GM23338 (cell line): Measurements from ENCODE around the gene HSPA2. TPM values are rescaled to one million over a fixed set of nuclear protein-coding genes. Genes with fewer than 3 reads are reported as not detected.
"Not testable (repeated sequence)": the region's sequence is repeated elsewhere in the genome, so short reads cannot be mapped to it uniquely, and the experiment has no call there.

Experiments
- ATAC-seq: fragments of 200-7000 bp; cut with Tn5 transposase; 3 replicates; pipeline ENCODE4 v1.9.1; 2020
- DNase-seq: peaks from one replicate; pipeline ENCODE4 v3.0.0-alpha.2; 2015; ENCODE audit warnings: low spot score
- H2AFZ ChIP-seq: fragments of 200-600 bp; sonication (generic); 2 replicates; pipeline ENCODE4 v1.8.0; 2016; ENCODE audit warnings: antibody characterized with exemption, mild to moderate bottlenecking, moderate library complexity
- H3F3A ChIP-seq: fragments of 200-600 bp; sonication (generic); replicated peaks from 2 replicates; pipeline ENCODE4 v1.8.0; 2017; ENCODE audit warnings: antibody characterized with exemption, mixed run types, low read depth
- H3K27ac ChIP-seq: fragments of 200-600 bp; sonication (generic); 2 replicates; pipeline ENCODE4 v1.6.1; 2016; ENCODE audit warnings: low read depth
- H3K27me3 ChIP-seq: fragments of 200-600 bp; sonication (generic); 2 replicates; pipeline ENCODE4 v1.8.0; 2016; ENCODE audit warnings: mild to moderate bottlenecking, mixed run types, moderate library complexity; ENCODE audit not compliant: insufficient read depth
- H3K36me3 ChIP-seq: fragments of 200-600 bp; sonication (generic); 2 replicates; pipeline ENCODE4 v1.8.0; 2016; ENCODE audit warnings: mild to moderate bottlenecking; ENCODE audit not compliant: insufficient read depth
- H3K4me1 ChIP-seq: fragments of 200-600 bp; sonication (generic); 2 replicates; pipeline ENCODE4 v1.8.0; 2016; ENCODE audit warnings: mild to moderate bottlenecking, moderate library complexity; ENCODE audit not compliant: insufficient read depth
- H3K4me2 ChIP-seq: fragments of 200-600 bp; sonication (generic); 2 replicates; pipeline ENCODE4 v1.7.1; 2017; ENCODE audit warnings: mixed run types
- H3K4me3 ChIP-seq: fragments of 200-600 bp; sonication (generic); 2 replicates; pipeline ENCODE4 v1.6.1; 2016; ENCODE audit warnings: mixed run types
- H3K79me2 ChIP-seq: fragments of 200-600 bp; sonication (generic); replicated peaks from 2 replicates; pipeline ENCODE4 v1.8.0; 2017; ENCODE audit warnings: mild to moderate bottlenecking; ENCODE audit not compliant: insufficient read depth
- H3K9me2 ChIP-seq: fragments of 200-600 bp; sonication (generic); 2 replicates; pipeline ENCODE4 v1.8.0; 2017; ENCODE audit not compliant: insufficient read depth
- H4K20me1 ChIP-seq: fragments of 200-600 bp; sonication (generic); replicated peaks from 2 replicates; pipeline ENCODE4 v1.8.0; 2017; ENCODE audit warnings: mild to moderate bottlenecking; ENCODE audit not compliant: insufficient read depth
- H3K27ac Mint-ChIP-seq: 2 replicates; pipeline ENCODE4 v1.8.0; 2020; ENCODE audit warnings: inconsistent platforms, mild to moderate bottlenecking, moderate library complexity, mixed read lengths
- H3K27me3 Mint-ChIP-seq: 3 replicates; pipeline ENCODE4 v1.8.0; 2022; ENCODE audit warnings: low read depth, mild to moderate bottlenecking, moderate library complexity, mixed read lengths, inconsistent platforms; ENCODE audit not compliant: insufficient read depth, poor library complexity
- H3K36me3 Mint-ChIP-seq: 3 replicates; pipeline ENCODE4 v1.8.0; 2021; ENCODE audit warnings: low read depth, mild to moderate bottlenecking, inconsistent platforms, moderate library complexity, mixed read lengths
- H3K4me1 Mint-ChIP-seq: 3 replicates; pipeline ENCODE4 v1.8.0; 2020; ENCODE audit warnings: mild to moderate bottlenecking, inconsistent platforms, mixed read lengths
- H3K4me3 Mint-ChIP-seq: 3 replicates; pipeline ENCODE4 v1.8.0; 2021; ENCODE audit warnings: moderate library complexity, mild to moderate bottlenecking, inconsistent platforms, mixed read lengths
- H3K9me3 Mint-ChIP-seq: 3 replicates; pipeline ENCODE4 v1.8.0; 2020; ENCODE audit warnings: moderate library complexity, mild to moderate bottlenecking, inconsistent platforms, mixed read lengths
- CREB1 ChIP-seq: fragments of 250-450 bp; sonication (Bioruptor Pico); IDR thresholded peaks from 2 replicates; pipeline ENCODE4 v1.5.0; 2020; ENCODE audit warnings: low read depth, mild to moderate bottlenecking, moderate library complexity
- EZH2 ChIP-seq: fragments of 200-600 bp; sonication (generic); IDR thresholded peaks from one replicate; pipeline ENCODE4 v1.8.0; 2017; ENCODE audit warnings: antibody characterized with exemption, mild to moderate bottlenecking, low read depth; ENCODE audit not compliant: unreplicated experiment
- EZH2phosphoT487 ChIP-seq: fragments of 200-600 bp; sonication (generic); IDR thresholded peaks from one replicate; pipeline ENCODE4 v1.8.1; 2018; ENCODE audit warnings: antibody characterized with exemption; ENCODE audit not compliant: unreplicated experiment
- JUNB ChIP-seq: IDR thresholded peaks from one replicate; pipeline ENCODE4 v1.6.1; 2016; ENCODE audit warnings: antibody characterized with exemption; ENCODE audit not compliant: unreplicated experiment
- NANOG ChIP-seq: IDR thresholded peaks from 2 replicates; pipeline ENCODE4 v1.6.1; 2016; ENCODE audit warnings: antibody characterized with exemption, borderline replicate concordance
- POLR2AphosphoS5 ChIP-seq: IDR thresholded peaks from 2 replicates; pipeline ENCODE4 v1.6.1; 2016; ENCODE audit warnings: antibody characterized with exemption, low read depth
- STAT1 ChIP-seq: IDR thresholded peaks from one replicate; pipeline ENCODE4 v1.6.1; 2016; ENCODE audit warnings: antibody characterized with exemption; ENCODE audit not compliant: unreplicated experiment
- ZNF114 ChIP-seq: fragments of 250-450 bp; sonication (Bioruptor Pico); IDR thresholded peaks from 2 replicates; pipeline ENCODE4 v1.5.0; 2020; ENCODE audit warnings: mild to moderate bottlenecking, moderate library complexity
- ZNF331 ChIP-seq: fragments of 250-450 bp; sonication (Bioruptor Pico); IDR thresholded peaks from 2 replicates; pipeline ENCODE4 v1.5.0; 2020; ENCODE audit warnings: low read depth, mild to moderate bottlenecking, moderate library complexity
- polyA plus RNA-seq: library from polyadenylated mRNA; unstranded; fragments of >200 nt; fragmentation: Nextera tagmentation; extraction: Ambion mirVana; gene quantifications from 2 replicates; pipeline ENCODE4 v1.2.1, GENCODE V29; 2016
- total RNA-seq: library from RNA; depleted of rRNA; stranded (reverse); fragments of >200 nt; shearing (Covaris generic); gene quantifications from 2 replicates; pipeline ENCODE4 v1.2.3, GENCODE V29; 2014
- TF ChIP-seq, protein P1 (sequence below): IDR thresholded peaks from one replicate; pipeline ENCODE4 v1.6.1; 2018; ENCODE audit warnings: antibody characterized with exemption; ENCODE audit not compliant: unreplicated experiment
- TF ChIP-seq, protein P2 (sequence below), 2 experiments: fragments of 200-600 bp in 1 of 2; sonication (generic) in 1 of 2; conservative IDR thresholded peaks; 2 replicates each; pipeline versions ENCODE4 v1.5.1 to v1.6.1; 2016 to 2017; ENCODE audit warnings: antibody characterized with exemption in 2 of 2, low read depth in 2 of 2, mild to moderate bottlenecking in 2 of 2, moderate library complexity in 1 of 2

HSPA2 gene
- total and polyA plus RNA-seq, 2 experiments from 2014 or later, result 88.5 to 130 TPM

DNA sequence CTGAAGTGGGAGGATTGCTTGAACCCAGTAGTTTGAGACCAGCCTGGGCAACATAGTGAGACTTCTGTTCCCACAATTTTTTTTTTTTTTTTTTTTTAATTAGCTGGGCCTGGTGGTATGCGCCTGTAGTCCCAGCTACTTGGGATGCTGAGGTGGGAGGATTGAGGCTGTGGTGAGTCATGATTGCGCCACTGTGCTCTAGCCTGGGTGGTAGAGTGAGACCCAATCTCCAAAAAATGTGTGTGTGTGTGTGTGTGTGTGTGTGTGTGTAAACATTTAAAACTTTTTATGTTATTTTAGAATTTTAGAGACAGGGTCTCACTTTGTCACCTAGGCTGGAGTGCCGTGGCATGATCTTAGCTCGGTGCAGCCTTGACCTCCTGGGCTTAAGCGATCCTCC lies 16.0 kb downstream of the HSPA2 start:
- ATAC-seq, result peak; percentile 37
- Histone ChIP-seq H3K79me2 (no peaks in the 10 kb centered on the region), H3K4me1 (peaks cover 5% of the 10 kb centered on the region; the same call in 1 of the 2 replicates), H2AFZ (no peak overlapping the region), H3K9me2 (no peaks in the 10 kb centered on the region), H3K27me3 (no peaks in the 10 kb centered on the region), H3K4me2 (no peak overlapping the region), H4K20me1 (no peaks in the 10 kb centered on the region), H3K27ac (no peak overlapping the region), H3F3A (no peaks in the 10 kb centered on the region), H3K4me3 (no peak overlapping the region), H3K36me3 (0 out of 2 replicates have a peak, but pooled peaks cover 4% of the 10 kb centered on the region)
- TF ChIP-seq EZH2phosphoT487 (no peak), STAT1 (no peak), NANOG (no peak), EZH2 (no peak), CREB1 (CRISPR knock-in tag) (no peak), ZNF114 (CRISPR knock-in tag) (no peak), POLR2AphosphoS5 (no peak), JUNB (no peak)
- TF ChIP-seq, protein P1, sequence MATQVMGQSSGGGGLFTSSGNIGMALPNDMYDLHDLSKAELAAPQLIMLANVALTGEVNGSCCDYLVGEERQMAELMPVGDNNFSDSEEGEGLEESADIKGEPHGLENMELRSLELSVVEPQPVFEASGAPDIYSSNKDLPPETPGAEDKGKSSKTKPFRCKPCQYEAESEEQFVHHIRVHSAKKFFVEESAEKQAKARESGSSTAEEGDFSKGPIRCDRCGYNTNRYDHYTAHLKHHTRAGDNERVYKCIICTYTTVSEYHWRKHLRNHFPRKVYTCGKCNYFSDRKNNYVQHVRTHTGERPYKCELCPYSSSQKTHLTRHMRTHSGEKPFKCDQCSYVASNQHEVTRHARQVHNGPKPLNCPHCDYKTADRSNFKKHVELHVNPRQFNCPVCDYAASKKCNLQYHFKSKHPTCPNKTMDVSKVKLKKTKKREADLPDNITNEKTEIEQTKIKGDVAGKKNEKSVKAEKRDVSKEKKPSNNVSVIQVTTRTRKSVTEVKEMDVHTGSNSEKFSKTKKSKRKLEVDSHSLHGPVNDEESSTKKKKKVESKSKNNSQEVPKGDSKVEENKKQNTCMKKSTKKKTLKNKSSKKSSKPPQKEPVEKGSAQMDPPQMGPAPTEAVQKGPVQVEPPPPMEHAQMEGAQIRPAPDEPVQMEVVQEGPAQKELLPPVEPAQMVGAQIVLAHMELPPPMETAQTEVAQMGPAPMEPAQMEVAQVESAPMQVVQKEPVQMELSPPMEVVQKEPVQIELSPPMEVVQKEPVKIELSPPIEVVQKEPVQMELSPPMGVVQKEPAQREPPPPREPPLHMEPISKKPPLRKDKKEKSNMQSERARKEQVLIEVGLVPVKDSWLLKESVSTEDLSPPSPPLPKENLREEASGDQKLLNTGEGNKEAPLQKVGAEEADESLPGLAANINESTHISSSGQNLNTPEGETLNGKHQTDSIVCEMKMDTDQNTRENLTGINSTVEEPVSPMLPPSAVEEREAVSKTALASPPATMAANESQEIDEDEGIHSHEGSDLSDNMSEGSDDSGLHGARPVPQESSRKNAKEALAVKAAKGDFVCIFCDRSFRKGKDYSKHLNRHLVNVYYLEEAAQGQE, result no peak
- H3K27ac Mint-ChIP-seq, result no peak overlapping the region
- peaks cover 10% of the 10 kb centered on the region for H3K4me1 Mint-ChIP-seq
- peaks cover 6% of the 10 kb centered on the region for H3K27me3 Mint-ChIP-seq
- no peaks in the 10 kb centered on the region for H3K9me3 Mint-ChIP-seq
- no peak overlapping the region for H3K4me3 Mint-ChIP-seq
- no peaks in the 10 kb centered on the region for H3K36me3 Mint-ChIP-seq
- no peak for DNase-seq

DNA sequence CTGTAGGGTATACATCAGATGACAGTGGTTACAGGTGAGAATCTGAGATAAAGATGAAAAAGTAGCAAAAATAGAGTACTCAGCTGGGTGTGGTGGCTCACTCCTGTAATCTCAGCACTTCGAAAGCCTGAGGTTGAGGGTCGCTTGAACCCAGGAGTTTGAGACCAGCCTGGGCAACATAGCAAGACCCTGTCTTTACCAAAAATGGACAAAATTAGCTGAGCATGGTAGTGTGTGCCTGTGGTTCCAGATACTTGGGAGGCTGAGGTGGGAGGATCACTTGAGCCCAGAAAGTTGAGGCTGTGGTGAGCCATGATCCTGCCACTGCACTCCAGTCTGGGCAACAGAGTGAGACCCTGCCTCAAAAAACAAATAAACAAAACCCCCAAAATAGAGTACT lies 17.7 kb downstream of the HSPA2 start:
- not testable (repeated sequence) for H3K36me3 ChIP-seq, DNase-seq, H3K79me2 ChIP-seq, H3K27me3 Mint-ChIP-seq, H4K20me1 ChIP-seq, H3K36me3 Mint-ChIP-seq, H3K9me2 ChIP-seq, H3K4me3 Mint-ChIP-seq, H3K27ac ChIP-seq, H3K4me3 ChIP-seq, H3F3A ChIP-seq, H3K4me2 ChIP-seq, ATAC-seq, H3K27ac Mint-ChIP-seq, H2AFZ ChIP-seq, H3K27me3 ChIP-seq, H3K4me1 ChIP-seq, H3K9me3 Mint-ChIP-seq
- peaks cover 12% of the 10 kb centered on the region for H3K4me1 Mint-ChIP-seq

DNA sequence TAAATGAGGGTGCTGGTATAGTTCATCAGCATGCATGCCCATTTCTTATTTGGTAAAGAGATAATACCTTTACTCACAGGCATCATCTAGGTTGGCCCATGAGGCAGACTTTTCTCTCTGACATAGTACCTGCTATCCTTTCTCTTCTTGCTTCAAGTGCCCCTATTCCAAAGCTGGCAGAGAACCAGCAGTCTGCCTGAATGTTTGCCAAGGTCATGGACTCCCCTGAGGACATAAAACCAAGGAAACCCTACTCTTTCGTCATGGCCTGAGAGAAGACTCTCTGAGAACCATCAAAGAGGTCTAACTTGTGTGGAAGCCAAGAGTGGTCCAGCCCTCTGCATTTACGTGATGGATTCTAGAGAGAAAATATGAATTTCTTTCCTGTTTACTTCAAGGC lies 21.1 kb downstream of the HSPA2 start:
- ATAC-seq, result no peak
- peaks cover 9% of the 10 kb centered on the region for H3K4me1 Mint-ChIP-seq
- H3K9me3 Mint-ChIP-seq, result no peaks in the 10 kb centered on the region
- TF ChIP-seq POLR2AphosphoS5 (no peak), ZNF331 (CRISPR knock-in tag) (no peak), EZH2phosphoT487 (no peak), CREB1 (CRISPR knock-in tag) (no peak), ZNF114 (CRISPR knock-in tag) (no peak)
- TF ChIP-seq, protein P2, sequence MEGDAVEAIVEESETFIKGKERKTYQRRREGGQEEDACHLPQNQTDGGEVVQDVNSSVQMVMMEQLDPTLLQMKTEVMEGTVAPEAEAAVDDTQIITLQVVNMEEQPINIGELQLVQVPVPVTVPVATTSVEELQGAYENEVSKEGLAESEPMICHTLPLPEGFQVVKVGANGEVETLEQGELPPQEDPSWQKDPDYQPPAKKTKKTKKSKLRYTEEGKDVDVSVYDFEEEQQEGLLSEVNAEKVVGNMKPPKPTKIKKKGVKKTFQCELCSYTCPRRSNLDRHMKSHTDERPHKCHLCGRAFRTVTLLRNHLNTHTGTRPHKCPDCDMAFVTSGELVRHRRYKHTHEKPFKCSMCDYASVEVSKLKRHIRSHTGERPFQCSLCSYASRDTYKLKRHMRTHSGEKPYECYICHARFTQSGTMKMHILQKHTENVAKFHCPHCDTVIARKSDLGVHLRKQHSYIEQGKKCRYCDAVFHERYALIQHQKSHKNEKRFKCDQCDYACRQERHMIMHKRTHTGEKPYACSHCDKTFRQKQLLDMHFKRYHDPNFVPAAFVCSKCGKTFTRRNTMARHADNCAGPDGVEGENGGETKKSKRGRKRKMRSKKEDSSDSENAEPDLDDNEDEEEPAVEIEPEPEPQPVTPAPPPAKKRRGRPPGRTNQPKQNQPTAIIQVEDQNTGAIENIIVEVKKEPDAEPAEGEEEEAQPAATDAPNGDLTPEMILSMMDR (conservative IDR thresholded peaks at IDR 0.05; ENCODE audit: low read depth in 2 of 2), result no peak

More for the DNA sequence above, 21.1 kb downstream of the HSPA2 start:
- Mint-ChIP-seq H3K36me3 (no peaks in the 10 kb centered on the region), H3K4me3 (no peak overlapping the region; the same call in 2 of the 3 replicates), H3K27me3 (peaks cover 2% of the 10 kb centered on the region), H3K27ac (no peak overlapping the region)
- no peak overlapping the region for H3K27ac ChIP-seq
- H3K79me2 ChIP-seq, result no peaks in the 10 kb centered on the region
- H2AFZ ChIP-seq, result no peak overlapping the region
- 0 out of 2 replicates have a peak, but pooled peaks cover 4% of the 10 kb centered on the region for H3K36me3 ChIP-seq
- no peak overlapping the region for H3K4me3 ChIP-seq
- no peaks in the 10 kb centered on the region for H3K27me3 ChIP-seq
- no peaks in the 10 kb centered on the region for H3K9me2 ChIP-seq
- H3K4me1 ChIP-seq, result peaks cover 5% of the 10 kb centered on the region; the same call in 1 of the 2 replicates
- H3F3A ChIP-seq, result no peaks in the 10 kb centered on the region
- no peaks in the 10 kb centered on the region for H4K20me1 ChIP-seq
- DNase-seq, result no peak
- no peak overlapping the region for H3K4me2 ChIP-seq
